ENCODE results near the gene KDM4B. TPM values are rescaled to one million over a fixed set of nuclear protein-coding genes. Genes with fewer than 3 reads are reported as not detected.

The KDM4B gene
- total RNA-seq, 1 donor = 22.1 TPM

DNA sequence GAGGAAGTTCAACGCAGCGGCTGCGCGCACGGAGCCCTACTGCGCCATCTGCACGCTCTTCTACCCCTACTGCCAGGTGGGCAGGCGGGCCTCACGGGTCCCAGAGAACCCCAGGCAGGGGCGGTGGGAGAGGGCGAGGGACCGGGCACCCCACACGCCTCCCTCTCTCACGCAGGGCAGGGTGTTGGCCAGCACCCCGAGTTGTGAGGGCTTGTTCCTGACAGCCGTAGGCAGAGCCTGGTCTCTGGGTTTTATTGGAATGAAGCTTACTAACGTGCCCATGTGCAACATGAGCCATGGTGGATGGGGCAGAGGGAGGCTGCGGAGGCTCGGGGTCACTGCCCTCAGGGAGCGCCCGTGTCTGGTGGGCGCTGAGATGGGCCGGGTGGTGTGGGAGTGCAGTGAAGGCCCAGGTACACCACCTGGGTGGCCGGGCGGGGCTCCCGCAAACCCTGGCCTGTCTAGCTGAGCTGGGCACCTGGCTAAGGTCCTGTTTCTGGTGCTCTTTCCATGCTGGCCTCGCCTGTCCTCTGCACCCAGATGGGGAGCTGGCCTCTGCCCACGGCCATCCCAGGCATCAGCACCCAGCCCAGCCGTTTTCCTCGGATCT lies 165.2 kb downstream of the KDM4B start:
- H3K4me1 ChIP-seq (ENCODE audit: insufficient read depth, low read length) = peaks cover 4% of the 10 kb centered on the region
- no peak overlapping the region for H3K4me2 ChIP-seq (ENCODE audit: insufficient read depth, low read length)
- H3K27me3 ChIP-seq (ENCODE audit: insufficient read depth, low read length) = no peaks in the 10 kb centered on the region
- no peak overlapping the region for H3K27ac ChIP-seq (ENCODE audit: low read depth, low read length)
- H4K20me1 ChIP-seq (ENCODE audit: insufficient read depth, low read length) = peaks cover 3% of the 10 kb centered on the region
- no peaks in the 10 kb centered on the region for H3K79me2 ChIP-seq (ENCODE audit: insufficient read depth, low read length)
- TF ChIP-seq, protein P1, sequence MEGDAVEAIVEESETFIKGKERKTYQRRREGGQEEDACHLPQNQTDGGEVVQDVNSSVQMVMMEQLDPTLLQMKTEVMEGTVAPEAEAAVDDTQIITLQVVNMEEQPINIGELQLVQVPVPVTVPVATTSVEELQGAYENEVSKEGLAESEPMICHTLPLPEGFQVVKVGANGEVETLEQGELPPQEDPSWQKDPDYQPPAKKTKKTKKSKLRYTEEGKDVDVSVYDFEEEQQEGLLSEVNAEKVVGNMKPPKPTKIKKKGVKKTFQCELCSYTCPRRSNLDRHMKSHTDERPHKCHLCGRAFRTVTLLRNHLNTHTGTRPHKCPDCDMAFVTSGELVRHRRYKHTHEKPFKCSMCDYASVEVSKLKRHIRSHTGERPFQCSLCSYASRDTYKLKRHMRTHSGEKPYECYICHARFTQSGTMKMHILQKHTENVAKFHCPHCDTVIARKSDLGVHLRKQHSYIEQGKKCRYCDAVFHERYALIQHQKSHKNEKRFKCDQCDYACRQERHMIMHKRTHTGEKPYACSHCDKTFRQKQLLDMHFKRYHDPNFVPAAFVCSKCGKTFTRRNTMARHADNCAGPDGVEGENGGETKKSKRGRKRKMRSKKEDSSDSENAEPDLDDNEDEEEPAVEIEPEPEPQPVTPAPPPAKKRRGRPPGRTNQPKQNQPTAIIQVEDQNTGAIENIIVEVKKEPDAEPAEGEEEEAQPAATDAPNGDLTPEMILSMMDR (IDR thresholded peaks at IDR 0.05; ENCODE audit: extremely low read depth, low read depth, low read length) = no peak
- H3K9me3 ChIP-seq (ENCODE audit: low read depth, low read length) = no peaks in the 10 kb centered on the region
- no peak overlapping the region for H2AFZ ChIP-seq (ENCODE audit: low read length)
- DNase-seq (ENCODE audit: insufficient read length, low spot score, missing footprints) = no peak
- no peak overlapping the region for H3K4me3 ChIP-seq (ENCODE audit: insufficient read depth, low read length)
- peaks cover 31% of the 10 kb centered on the region for H3K36me3 ChIP-seq (ENCODE audit: insufficient read depth, low read length)

DNA sequence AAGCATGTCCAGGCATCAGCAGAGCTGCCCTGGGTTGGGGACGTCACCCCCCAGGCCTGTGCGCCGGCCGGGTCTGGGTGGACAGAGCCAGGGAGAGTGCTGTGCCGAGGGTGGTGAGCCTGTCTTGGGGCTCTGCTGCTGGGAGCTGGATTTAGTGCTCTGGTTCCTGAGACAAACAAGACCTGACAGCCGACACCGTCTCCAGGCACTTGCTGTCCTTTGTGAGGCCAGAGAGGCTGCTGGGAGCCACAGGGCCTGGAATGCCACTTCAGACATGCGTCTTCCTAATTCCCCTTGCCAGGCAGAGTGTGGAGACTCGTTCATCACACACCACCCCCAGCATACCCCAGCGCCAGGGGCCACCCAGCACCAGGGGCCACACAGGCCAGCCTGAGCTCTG lies 165.8 kb downstream of the KDM4B start:
- H3K36me3 ChIP-seq (ENCODE audit: insufficient read depth, low read length) = peaks cover 31% of the 10 kb centered on the region
- TF ChIP-seq, protein P1 (IDR thresholded peaks at IDR 0.05; ENCODE audit: extremely low read depth, low read depth, low read length) = no peak

DNA sequence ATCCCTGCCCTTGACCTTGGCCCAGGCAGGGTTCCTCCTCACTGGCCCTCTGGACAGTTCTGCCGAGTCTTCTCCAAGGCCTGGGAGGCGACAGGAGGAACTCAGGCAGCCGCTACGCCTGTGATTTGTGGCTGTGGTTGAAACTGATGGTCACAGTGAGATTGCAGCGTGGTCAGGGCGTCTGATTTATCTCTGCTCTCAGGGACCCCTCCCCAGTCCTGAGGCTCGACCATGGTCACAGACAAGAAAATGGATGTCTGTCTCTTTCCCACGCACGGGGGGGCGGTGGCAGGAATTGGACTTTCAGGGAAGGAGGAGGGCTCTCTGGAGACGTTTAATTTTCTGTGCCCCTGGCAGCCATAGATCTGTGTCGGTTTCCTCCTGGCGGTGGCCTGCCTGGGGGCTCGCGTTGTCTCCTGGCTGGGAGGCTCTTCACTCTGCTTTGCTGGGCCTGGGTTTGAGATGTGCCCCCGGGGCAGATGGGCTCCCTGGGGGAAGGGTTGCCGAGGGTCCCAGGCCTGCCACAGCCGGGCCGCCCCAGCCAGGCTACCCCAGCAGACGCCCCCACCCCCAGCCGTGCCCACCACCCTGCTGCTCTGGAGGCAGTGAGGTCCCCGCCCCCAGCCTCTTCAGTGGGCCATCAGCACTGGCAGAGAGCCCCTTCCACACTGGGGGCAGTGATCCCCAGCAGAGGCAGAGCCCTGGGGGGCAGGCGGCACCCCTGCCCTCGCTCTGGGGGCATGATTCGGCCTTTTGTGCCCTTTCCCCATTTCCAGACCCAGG lies 167.4 kb downstream of the KDM4B start:
- Histone ChIP-seq H3K4me1 (ENCODE audit: insufficient read depth, low read length) (peaks cover 15% of the 10 kb centered on the region), H3K79me2 (ENCODE audit: insufficient read depth, low read length) (no peaks in the 10 kb centered on the region)

More for the DNA sequence above, 165.8 kb downstream of the KDM4B start:
- H3K4me1 ChIP-seq (ENCODE audit: insufficient read depth, low read length) = peaks cover 9% of the 10 kb centered on the region
- no peak overlapping the region for H3K4me3 ChIP-seq (ENCODE audit: insufficient read depth, low read length)
- H4K20me1 ChIP-seq (ENCODE audit: insufficient read depth, low read length) = peaks cover 3% of the 10 kb centered on the region
- H3K4me2 ChIP-seq (ENCODE audit: insufficient read depth, low read length) = no peak overlapping the region
- H2AFZ ChIP-seq (ENCODE audit: low read length) = no peak overlapping the region
- no peak overlapping the region for H3K27ac ChIP-seq (ENCODE audit: low read depth, low read length)
- H3K79me2 ChIP-seq (ENCODE audit: insufficient read depth, low read length) = no peaks in the 10 kb centered on the region
- no peak for DNase-seq (ENCODE audit: insufficient read length, low spot score, missing footprints)
- H3K27me3 ChIP-seq (ENCODE audit: insufficient read depth, low read length) = no peaks in the 10 kb centered on the region
- H3K9me3 ChIP-seq (ENCODE audit: low read depth, low read length) = no peaks in the 10 kb centered on the region

DNA sequence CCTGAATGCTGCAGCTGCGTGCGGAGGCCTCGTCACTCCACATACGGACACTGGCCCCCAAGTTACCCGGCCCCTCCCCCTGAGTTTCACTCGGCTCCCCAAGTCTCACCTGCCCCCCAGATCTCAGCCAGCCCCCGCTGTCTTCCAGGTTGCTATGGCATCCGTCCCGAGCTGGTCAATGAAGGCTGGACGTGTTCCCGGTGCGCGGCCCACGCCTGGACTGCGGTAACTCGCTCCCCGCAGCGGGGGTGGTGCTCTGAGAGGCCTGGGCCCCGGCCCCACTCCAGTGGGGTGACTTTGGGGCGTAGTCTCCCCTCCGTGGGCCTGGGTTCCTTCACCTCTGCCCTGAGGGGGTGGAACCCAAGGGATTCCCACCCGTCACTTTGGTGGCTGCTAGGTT lies 168.2 kb downstream of the KDM4B start:
- peaks cover 28% of the 10 kb centered on the region for H3K36me3 ChIP-seq (ENCODE audit: insufficient read depth, low read length)

More for the DNA sequence above, 167.4 kb downstream of the KDM4B start:
- no peak overlapping the region for H3K4me2 ChIP-seq (ENCODE audit: insufficient read depth, low read length)
- DNase-seq (ENCODE audit: insufficient read length, low spot score, missing footprints) = no peak
- H3K4me3 ChIP-seq (ENCODE audit: insufficient read depth, low read length) = no peak overlapping the region
- no peak overlapping the region for H3K27ac ChIP-seq (ENCODE audit: low read depth, low read length)
- peaks cover 8% of the 10 kb centered on the region for H4K20me1 ChIP-seq (ENCODE audit: insufficient read depth, low read length)
- H3K36me3 ChIP-seq (ENCODE audit: insufficient read depth, low read length) = peaks cover 28% of the 10 kb centered on the region
- no peak overlapping the region for H2AFZ ChIP-seq (ENCODE audit: low read length)
- no peaks in the 10 kb centered on the region for H3K27me3 ChIP-seq (ENCODE audit: insufficient read depth, low read length)
- no peaks in the 10 kb centered on the region for H3K9me3 ChIP-seq (ENCODE audit: low read depth, low read length)
- TF ChIP-seq, protein P1 (IDR thresholded peaks at IDR 0.05; ENCODE audit: extremely low read depth, low read depth, low read length) = no peak

More for the DNA sequence above, 168.2 kb downstream of the KDM4B start:
- H3K9me3 ChIP-seq (ENCODE audit: low read depth, low read length) = no peaks in the 10 kb centered on the region
- H3K4me3 ChIP-seq (ENCODE audit: insufficient read depth, low read length) = no peak overlapping the region
- no peaks in the 10 kb centered on the region for H3K79me2 ChIP-seq (ENCODE audit: insufficient read depth, low read length)
- no peak overlapping the region for H2AFZ ChIP-seq (ENCODE audit: low read length)
- DNase-seq (ENCODE audit: insufficient read length, low spot score, missing footprints) = no peak
- H3K27me3 ChIP-seq (ENCODE audit: insufficient read depth, low read length) = no peaks in the 10 kb centered on the region
- H4K20me1 ChIP-seq (ENCODE audit: insufficient read depth, low read length) = peaks cover 11% of the 10 kb centered on the region
- H3K4me2 ChIP-seq (ENCODE audit: insufficient read depth, low read length) = no peak overlapping the region
- H3K4me1 ChIP-seq (ENCODE audit: insufficient read depth, low read length) = peaks cover 17% of the 10 kb centered on the region
- TF ChIP-seq, protein P1 (IDR thresholded peaks at IDR 0.05; ENCODE audit: extremely low read depth, low read depth, low read length) = no peak
- no peak overlapping the region for H3K27ac ChIP-seq (ENCODE audit: low read depth, low read length)
